ENCODE results near the gene OMA1.

DNA sequence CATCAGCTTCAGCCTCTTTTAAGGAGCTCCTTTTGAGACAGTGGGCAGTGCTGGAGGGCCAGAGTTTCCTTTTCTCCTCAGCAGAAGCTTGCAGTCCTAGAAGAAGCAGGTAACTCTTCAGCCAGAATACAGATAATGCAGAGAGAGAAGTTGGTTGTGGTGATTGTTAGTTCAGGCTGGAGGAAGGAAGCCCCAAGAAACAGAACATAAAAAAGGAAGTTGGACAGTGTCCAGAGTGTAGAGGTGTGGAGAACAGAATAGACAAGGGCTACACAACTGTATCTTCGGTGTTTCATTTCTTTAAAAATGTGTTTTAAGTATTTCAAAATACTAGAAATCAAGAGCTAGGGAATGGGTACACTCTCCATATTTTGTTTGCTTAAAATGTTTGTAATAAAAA lies 37.0 kb upstream of the OMA1 start:
- TF ChIP-seq, protein P1, sequence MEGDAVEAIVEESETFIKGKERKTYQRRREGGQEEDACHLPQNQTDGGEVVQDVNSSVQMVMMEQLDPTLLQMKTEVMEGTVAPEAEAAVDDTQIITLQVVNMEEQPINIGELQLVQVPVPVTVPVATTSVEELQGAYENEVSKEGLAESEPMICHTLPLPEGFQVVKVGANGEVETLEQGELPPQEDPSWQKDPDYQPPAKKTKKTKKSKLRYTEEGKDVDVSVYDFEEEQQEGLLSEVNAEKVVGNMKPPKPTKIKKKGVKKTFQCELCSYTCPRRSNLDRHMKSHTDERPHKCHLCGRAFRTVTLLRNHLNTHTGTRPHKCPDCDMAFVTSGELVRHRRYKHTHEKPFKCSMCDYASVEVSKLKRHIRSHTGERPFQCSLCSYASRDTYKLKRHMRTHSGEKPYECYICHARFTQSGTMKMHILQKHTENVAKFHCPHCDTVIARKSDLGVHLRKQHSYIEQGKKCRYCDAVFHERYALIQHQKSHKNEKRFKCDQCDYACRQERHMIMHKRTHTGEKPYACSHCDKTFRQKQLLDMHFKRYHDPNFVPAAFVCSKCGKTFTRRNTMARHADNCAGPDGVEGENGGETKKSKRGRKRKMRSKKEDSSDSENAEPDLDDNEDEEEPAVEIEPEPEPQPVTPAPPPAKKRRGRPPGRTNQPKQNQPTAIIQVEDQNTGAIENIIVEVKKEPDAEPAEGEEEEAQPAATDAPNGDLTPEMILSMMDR (conservative IDR thresholded peaks at IDR 0.05; ENCODE audit: low read depth, low read length): no peak
- TF ChIP-seq RAD21 (IDR thresholded peaks at IDR 0.05; ENCODE audit: low read length): no peak
- no peak for TF ChIP-seq CEBPB (IDR thresholded peaks at IDR 0.05; ENCODE audit: low read depth, low read length)
- TF ChIP-seq POLR2A (IDR thresholded peaks at IDR 0.05; ENCODE audit: low read depth, low read length): no peak
- TF ChIP-seq FOS (IDR thresholded peaks at IDR 0.05; ENCODE audit: low read depth, low read length): no peak
- no peak for TF ChIP-seq CHD1 (IDR thresholded peaks at IDR 0.05; ENCODE audit: low read depth, low read length)
- no peak for TF ChIP-seq NFE2L2 (IDR thresholded peaks at IDR 0.05; ENCODE audit: low read depth, low read length)
- TF ChIP-seq, protein P2, sequence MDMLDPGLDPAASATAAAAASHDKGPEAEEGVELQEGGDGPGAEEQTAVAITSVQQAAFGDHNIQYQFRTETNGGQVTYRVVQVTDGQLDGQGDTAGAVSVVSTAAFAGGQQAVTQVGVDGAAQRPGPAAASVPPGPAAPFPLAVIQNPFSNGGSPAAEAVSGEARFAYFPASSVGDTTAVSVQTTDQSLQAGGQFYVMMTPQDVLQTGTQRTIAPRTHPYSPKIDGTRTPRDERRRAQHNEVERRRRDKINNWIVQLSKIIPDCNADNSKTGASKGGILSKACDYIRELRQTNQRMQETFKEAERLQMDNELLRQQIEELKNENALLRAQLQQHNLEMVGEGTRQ (IDR thresholded peaks at IDR 0.05; ENCODE audit: low read depth, low read length): no peak

Data from IMR-90 (cell line).